ENCODE data around the gene PSD4. TPM values are rescaled to one million over a fixed set of nuclear protein-coding genes. Genes with fewer than 3 reads are reported as not detected.

Gene PSD4
- total and polyA plus RNA-seq, 2 donors from 2014 or later: 16.2 to 42.0 TPM

GRCh38 chr2:113255140-113256070, 81.6 kb downstream of the PSD4 start:
- Histone ChIP-seq H3K27me3 (ENCODE audit: control insufficient read depth, insufficient read depth, low read length) (no peaks in the 10 kb centered on the region), H3K9me3 (ENCODE audit: control insufficient read depth in 2 of 3, insufficient read depth in 1 of 3, low read length in 3 of 3) (no peaks in the 10 kb centered on the region), H3K4me1 (ENCODE audit: control insufficient read depth in 2 of 3, insufficient read depth in 2 of 3, low read depth in 1 of 3, low read length in 3 of 3) (peaks cover 0 to 38% (median 10%) of the 10 kb centered on the region in 3 donors), H3K9ac (ENCODE audit: low read length in 3 of 3) (no peak overlapping the region), H3K36me3 (ENCODE audit: control insufficient read depth in 2 of 3, insufficient read depth in 3 of 3, low read length in 3 of 3) (peaks cover 0 to 13% (median 10%) of the 10 kb centered on the region in 3 donors), H3K4me3 (ENCODE audit: low read length in 3 of 3) (no peak overlapping the region), H3K27ac (ENCODE audit: low read depth in 2 of 2, low read length in 2 of 2) (peak overlapping the region in 1 of 2 donors; percentile 16)
- intact Hi-C loops (cut with DNase I): no loop called here
- FAIRE-seq (no peak), DNase-seq (no peak)
- TF ChIP-seq CTCF (IDR thresholded peaks at IDR 0.05; ENCODE audit: borderline replicate concordance, extremely low read depth, insufficient read depth): no peak

- no peak for TF ChIP-seq CTCF (IDR thresholded peaks at IDR 0.05; ENCODE audit: borderline replicate concordance, extremely low read depth, insufficient read depth)
- DNase-seq (no peak), FAIRE-seq (no peak)
- H3K9ac ChIP-seq (ENCODE audit: low read length in 3 of 3): no peak overlapping the region
- H3K9me3 ChIP-seq (ENCODE audit: control insufficient read depth in 2 of 3, insufficient read depth in 1 of 3, low read length in 3 of 3): no peaks in the 10 kb centered on the region
- H3K4me1 ChIP-seq (ENCODE audit: control insufficient read depth in 2 of 3, insufficient read depth in 2 of 3, low read depth in 1 of 3, low read length in 3 of 3): peaks cover 0 to 38% (median 18%) of the 10 kb centered on the region in 3 donors
- H3K27ac ChIP-seq (ENCODE audit: low read depth in 2 of 2, low read length in 2 of 2): peak overlapping the region in 1 of 2 donors; percentile 38
- no peak overlapping the region for H3K4me3 ChIP-seq (ENCODE audit: low read length in 3 of 3)
- H3K27me3 ChIP-seq (ENCODE audit: control insufficient read depth, insufficient read depth, low read length): no peaks in the 10 kb centered on the region
- intact Hi-C loops (cut with DNase I): no loop called here
- peaks cover 0 to 16% (median 9%) of the 10 kb centered on the region in 3 donors for H3K36me3 ChIP-seq (ENCODE audit: control insufficient read depth in 2 of 3, insufficient read depth in 3 of 3, low read length in 3 of 3)
Measured at GRCh38 chr2:113257516-113258264, 83.9 kb downstream of the PSD4 start.

GRCh38 chr2:113258471-113259147, 84.8 kb downstream of the PSD4 start:
- Histone ChIP-seq H3K4me1 (ENCODE audit: control insufficient read depth in 2 of 3, insufficient read depth in 2 of 3, low read depth in 1 of 3, low read length in 3 of 3) (peaks cover 0 to 46% (median 22%) of the 10 kb centered on the region in 3 donors), H3K4me3 (ENCODE audit: low read length in 3 of 3) (no peak overlapping the region), H3K36me3 (ENCODE audit: control insufficient read depth in 2 of 3, insufficient read depth in 3 of 3, low read length in 3 of 3) (peaks cover 0 to 15% (median 9%) of the 10 kb centered on the region in 3 donors), H3K27me3 (ENCODE audit: control insufficient read depth, insufficient read depth, low read length) (no peaks in the 10 kb centered on the region), H3K9ac (ENCODE audit: low read length in 3 of 3) (no peak overlapping the region), H3K9me3 (ENCODE audit: control insufficient read depth in 2 of 3, insufficient read depth in 1 of 3, low read length in 3 of 3) (no peaks in the 10 kb centered on the region), H3K27ac (ENCODE audit: low read depth in 2 of 2, low read length in 2 of 2) (peak overlapping the region in 1 of 2 donors; percentile 38)
- DNase-seq (no peak), FAIRE-seq (no peak)
- intact Hi-C loops (cut with DNase I): no loop called here
- TF ChIP-seq CTCF (IDR thresholded peaks at IDR 0.05; ENCODE audit: borderline replicate concordance, extremely low read depth, insufficient read depth): no peak

Other genes starting within 250 kb of the PSD4 start
- gene IL36G, start 196.0 kb upstream of the PSD4 start, total RNA-seq: not detected
- 1.7 TPM for gene IL36G, start 196.0 kb upstream of the PSD4 start, polyA plus RNA-seq (ENCODE audit: insufficient read depth, low read depth, low replicate concordance)
- gene IL36A, start 168.5 kb upstream of the PSD4 start, total RNA-seq: not detected
- gene IL36A, start 168.5 kb upstream of the PSD4 start, polyA plus RNA-seq (ENCODE audit: insufficient read depth, low read depth, low replicate concordance): not detected
- not detected for gene IL36B, start 121.1 kb upstream of the PSD4 start, total RNA-seq
- not detected for gene IL36B, start 121.1 kb upstream of the PSD4 start, polyA plus RNA-seq (ENCODE audit: insufficient read depth, low read depth, low replicate concordance)
- gene IL36RN, start 114.8 kb upstream of the PSD4 start, total RNA-seq: not detected
- not detected for gene IL36RN, start 114.8 kb upstream of the PSD4 start, polyA plus RNA-seq (ENCODE audit: insufficient read depth, low read depth, low replicate concordance)
- not detected for gene IL1F10, start 106.0 kb upstream of the PSD4 start, total RNA-seq
- not detected for gene IL1F10, start 106.0 kb upstream of the PSD4 start, polyA plus RNA-seq (ENCODE audit: insufficient read depth, low read depth, low replicate concordance)
- gene IL1RN, start 46.4 kb upstream of the PSD4 start, total RNA-seq: 2.1 TPM
- 1.3 TPM for gene IL1RN, start 46.4 kb upstream of the PSD4 start, polyA plus RNA-seq (ENCODE audit: insufficient read depth, low read depth, low replicate concordance)
- 607 TPM for gene PAX8, start 105.0 kb downstream of the PSD4 start, total RNA-seq
- 199 TPM for gene PAX8, start 105.0 kb downstream of the PSD4 start, polyA plus RNA-seq (ENCODE audit: insufficient read depth, low read depth, low replicate concordance)

All from kidney (tissue), 14 donors.